HG03520 (cell line): ENCODE data around the gene SLMAP.

Experiments used
- ATAC-seq: cut with Tn5 transposase; IDR thresholded peaks from one replicate; pipeline ENCODE4 v1.9.1; 2021; ENCODE audit warnings: mild to moderate bottlenecking, moderate library complexity; ENCODE audit not compliant: unreplicated experiment

Gene SLMAP

GRCh38 chr3:57958642-57959422, 202.7 kb downstream of the SLMAP start:
- no peak for ATAC-seq

- ATAC-seq = no peak
Measured at GRCh38 chr3:57959423-57960173, 203.5 kb downstream of the SLMAP start.

- ATAC-seq = no peak
Measured at GRCh38 chr3:57960174-57960505, 204.0 kb downstream of the SLMAP start.

- no peak for ATAC-seq
Measured at GRCh38 chr3:57961177-57961827, 205.2 kb downstream of the SLMAP start.

- ATAC-seq = no peak
Measured at GRCh38 chr3:57961828-57962447, 205.8 kb downstream of the SLMAP start.

GRCh38 chr3:57962448-57962834, 206.3 kb downstream of the SLMAP start:
- no peak for ATAC-seq

- ATAC-seq = no peak
Measured at GRCh38 chr3:57963811-57964346, 207.8 kb downstream of the SLMAP start.

GRCh38 chr3:57966829-57967228, 210.7 kb downstream of the SLMAP start:
- no peak for ATAC-seq

- no peak for ATAC-seq
Measured at GRCh38 chr3:57967590-57967989, 211.5 kb downstream of the SLMAP start.

GRCh38 chr3:57968501-57968900, 212.4 kb downstream of the SLMAP start:
- ATAC-seq = no peak

- no peak for ATAC-seq
Measured at GRCh38 chr3:57971975-57972374, 215.9 kb downstream of the SLMAP start.

- ATAC-seq = no peak
Measured at GRCh38 chr3:57972531-57973111, 216.5 kb downstream of the SLMAP start.

- no peak for ATAC-seq
Measured at GRCh38 chr3:57973715-57974477, 217.8 kb downstream of the SLMAP start.

GRCh38 chr3:57974796-57975388, 218.8 kb downstream of the SLMAP start:
- ATAC-seq = no peak

- no peak for ATAC-seq
Measured at GRCh38 chr3:57977818-57978235, 221.7 kb downstream of the SLMAP start.

GRCh38 chr3:57978316-57978715, 222.2 kb downstream of the SLMAP start:
- no peak for ATAC-seq
